Right lobe of liver (tissue), 4 donors: ENCODE data around the gene MYOM1.

Experiments used
- POLR2A ChIP-seq: fragments of 450-650 bp; IDR thresholded peaks from one replicate; pipeline ENCODE4 v1.6.1; 2017; ENCODE audit warnings: antibody characterized with exemption, mild to moderate bottlenecking
- TF ChIP-seq, protein P1 (sequence below), 4 donors: fragments of 200-600 bp in 3 of 4; fragments of 450-650 bp in 1 of 4; IDR thresholded peaks; one replicate each; pipeline versions ENCODE4 v1.5.1 to v1.8.0; 2016 to 2022; ENCODE audit warnings: antibody characterized with exemption in 4 of 4, mild to moderate bottlenecking in 2 of 4
- donor health status: DM: no; HTN: no; CAD: no.
- donor health status: DM: no; HTN: no; CAD: no.
- donor health status: DM: no; HTN: yes; CAD: no.

DNA sequence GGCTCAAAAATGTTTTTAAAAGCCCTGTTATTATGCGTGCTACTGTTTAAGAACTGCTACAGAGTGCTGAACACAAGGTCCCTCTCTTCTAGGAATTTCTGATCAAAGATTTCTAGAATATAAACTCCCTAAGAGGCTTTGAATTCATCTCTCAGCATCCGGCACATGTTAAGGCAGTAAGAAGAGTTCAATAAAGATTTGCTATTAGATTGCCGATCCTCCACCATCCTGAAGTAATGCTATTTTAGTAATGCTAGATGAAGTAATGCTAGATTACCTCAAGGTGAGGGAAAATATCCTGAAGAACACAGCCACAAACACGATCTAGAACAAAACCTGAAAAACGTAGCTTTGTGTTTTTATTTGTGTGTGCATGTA lies 41.2 kb upstream of the MYOM1 start:
- TF ChIP-seq, protein P1, sequence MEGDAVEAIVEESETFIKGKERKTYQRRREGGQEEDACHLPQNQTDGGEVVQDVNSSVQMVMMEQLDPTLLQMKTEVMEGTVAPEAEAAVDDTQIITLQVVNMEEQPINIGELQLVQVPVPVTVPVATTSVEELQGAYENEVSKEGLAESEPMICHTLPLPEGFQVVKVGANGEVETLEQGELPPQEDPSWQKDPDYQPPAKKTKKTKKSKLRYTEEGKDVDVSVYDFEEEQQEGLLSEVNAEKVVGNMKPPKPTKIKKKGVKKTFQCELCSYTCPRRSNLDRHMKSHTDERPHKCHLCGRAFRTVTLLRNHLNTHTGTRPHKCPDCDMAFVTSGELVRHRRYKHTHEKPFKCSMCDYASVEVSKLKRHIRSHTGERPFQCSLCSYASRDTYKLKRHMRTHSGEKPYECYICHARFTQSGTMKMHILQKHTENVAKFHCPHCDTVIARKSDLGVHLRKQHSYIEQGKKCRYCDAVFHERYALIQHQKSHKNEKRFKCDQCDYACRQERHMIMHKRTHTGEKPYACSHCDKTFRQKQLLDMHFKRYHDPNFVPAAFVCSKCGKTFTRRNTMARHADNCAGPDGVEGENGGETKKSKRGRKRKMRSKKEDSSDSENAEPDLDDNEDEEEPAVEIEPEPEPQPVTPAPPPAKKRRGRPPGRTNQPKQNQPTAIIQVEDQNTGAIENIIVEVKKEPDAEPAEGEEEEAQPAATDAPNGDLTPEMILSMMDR (IDR thresholded peaks at IDR 0.05) = no peak
- TF ChIP-seq POLR2A = no peak
